Loucy (cell line): ENCODE data around the gene PPP1R16B.

Source experiments
- H2AFZ ChIP-seq: fragments of 200-600 bp; sonication (generic); 2 replicates; pipeline ENCODE4 v1.6.0; 2016; ENCODE audit warnings: antibody characterized with exemption, mild to moderate bottlenecking, low read length, moderate library complexity
- H3F3A ChIP-seq: fragments of 200-600 bp; 2 replicates; pipeline ENCODE4 v1.6.0; 2016; ENCODE audit warnings: antibody characterized with exemption, low read depth, mild to moderate bottlenecking
- H3K27me3 ChIP-seq: fragments of 200-600 bp; sonication (generic); 2 replicates; pipeline ENCODE4 v1.6.1; 2014; ENCODE audit warnings: low read length, mild to moderate bottlenecking; ENCODE audit not compliant: insufficient read depth, poor library complexity, severe bottlenecking
- H3K36me3 ChIP-seq: fragments of 200-600 bp; sonication (generic); 2 replicates; pipeline ENCODE4 v1.6.1; 2016; ENCODE audit warnings: low read length; ENCODE audit not compliant: insufficient read depth
- H3K4me1 ChIP-seq: fragments of 200-600 bp; sonication (generic); 2 replicates; pipeline ENCODE4 v1.5.1; 2014; ENCODE audit warnings: low read length, mild to moderate bottlenecking; ENCODE audit not compliant: insufficient read depth, poor library complexity, severe bottlenecking
- H3K4me2 ChIP-seq: fragments of 200-600 bp; sonication (generic); 2 replicates; pipeline ENCODE4 v1.6.0; 2014; ENCODE audit warnings: antibody characterized with exemption, low read length, low read depth, mild to moderate bottlenecking; ENCODE audit not compliant: poor library complexity, severe bottlenecking
- H3K4me3 ChIP-seq: fragments of 200-600 bp; sonication (generic); 2 replicates; pipeline ENCODE4 v1.5.1; 2014; ENCODE audit warnings: low read length, mild to moderate bottlenecking, mixed read lengths; ENCODE audit not compliant: poor library complexity, severe bottlenecking
- H3K79me2 ChIP-seq: fragments of 200-600 bp; sonication (generic); 2 replicates; pipeline ENCODE4 v1.6.1; 2014; ENCODE audit warnings: low read length; ENCODE audit not compliant: insufficient read depth
- H3K9ac ChIP-seq: fragments of 200-600 bp; sonication (generic); 2 replicates; pipeline ENCODE4 v1.6.0; 2014; ENCODE audit warnings: mild to moderate bottlenecking, low read depth, low read length, moderate library complexity; ENCODE audit not compliant: poor library complexity, severe bottlenecking
- H3K9me2 ChIP-seq: fragments of 200-600 bp; sonication (generic); replicated peaks from 2 replicates; pipeline ENCODE4 v1.6.1; 2016; ENCODE audit warnings: low read depth, low read length, mixed read lengths
- H3K9me3 ChIP-seq: fragments of 200-600 bp; sonication (generic); 2 replicates; pipeline ENCODE4 v1.6.1; 2014; ENCODE audit warnings: mild to moderate bottlenecking, antibody characterized with exemption, low read length, low read depth; ENCODE audit not compliant: insufficient read depth
- H4K20me1 ChIP-seq: fragments of 200-600 bp; sonication (generic); 2 replicates; pipeline ENCODE4 v1.6.0; 2014; ENCODE audit warnings: antibody characterized with exemption, low read length, mild to moderate bottlenecking; ENCODE audit not compliant: insufficient read depth, poor library complexity, severe bottlenecking
- EZH2phosphoT487 ChIP-seq: fragments of 200-600 bp; IDR thresholded peaks from 2 replicates; pipeline ENCODE4 v1.6.1; 2018; ENCODE audit warnings: antibody characterized with exemption, mild to moderate bottlenecking, moderate library complexity, borderline replicate concordance
- TF ChIP-seq, protein P1 (sequence below): fragments of 200-600 bp; sonication (generic); conservative IDR thresholded peaks from 2 replicates; pipeline ENCODE4 v1.5.1; 2014; ENCODE audit warnings: mild to moderate bottlenecking, antibody characterized with exemption, low read length

The PPP1R16B gene

GRCh38 chr20:38937000-38937399, 131.5 kb downstream of the PPP1R16B start:
- Histone ChIP-seq H3K4me3 (peak overlapping the region; percentile 7), H4K20me1 (peaks cover 66% of the 10 kb centered on the region), H3K27me3 (no peaks in the 10 kb centered on the region), H2AFZ (no peak overlapping the region), H3K9me2 (no peaks in the 10 kb centered on the region), H3K9ac (peak overlapping the region; percentile 2), H3F3A (no peaks in the 10 kb centered on the region), H3K4me2 (peak overlapping the region; percentile 96), H3K9me3 (no peaks in the 10 kb centered on the region), H3K36me3 (peaks cover 57% of the 10 kb centered on the region; the same call in 1 of the 2 replicates), H3K79me2 (peaks cover 100% of the 10 kb centered on the region), H3K4me1 (peaks cover 53% of the 10 kb centered on the region)
- TF ChIP-seq EZH2phosphoT487, result no peak
- TF ChIP-seq, protein P1, sequence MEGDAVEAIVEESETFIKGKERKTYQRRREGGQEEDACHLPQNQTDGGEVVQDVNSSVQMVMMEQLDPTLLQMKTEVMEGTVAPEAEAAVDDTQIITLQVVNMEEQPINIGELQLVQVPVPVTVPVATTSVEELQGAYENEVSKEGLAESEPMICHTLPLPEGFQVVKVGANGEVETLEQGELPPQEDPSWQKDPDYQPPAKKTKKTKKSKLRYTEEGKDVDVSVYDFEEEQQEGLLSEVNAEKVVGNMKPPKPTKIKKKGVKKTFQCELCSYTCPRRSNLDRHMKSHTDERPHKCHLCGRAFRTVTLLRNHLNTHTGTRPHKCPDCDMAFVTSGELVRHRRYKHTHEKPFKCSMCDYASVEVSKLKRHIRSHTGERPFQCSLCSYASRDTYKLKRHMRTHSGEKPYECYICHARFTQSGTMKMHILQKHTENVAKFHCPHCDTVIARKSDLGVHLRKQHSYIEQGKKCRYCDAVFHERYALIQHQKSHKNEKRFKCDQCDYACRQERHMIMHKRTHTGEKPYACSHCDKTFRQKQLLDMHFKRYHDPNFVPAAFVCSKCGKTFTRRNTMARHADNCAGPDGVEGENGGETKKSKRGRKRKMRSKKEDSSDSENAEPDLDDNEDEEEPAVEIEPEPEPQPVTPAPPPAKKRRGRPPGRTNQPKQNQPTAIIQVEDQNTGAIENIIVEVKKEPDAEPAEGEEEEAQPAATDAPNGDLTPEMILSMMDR, result no peak

DNA sequence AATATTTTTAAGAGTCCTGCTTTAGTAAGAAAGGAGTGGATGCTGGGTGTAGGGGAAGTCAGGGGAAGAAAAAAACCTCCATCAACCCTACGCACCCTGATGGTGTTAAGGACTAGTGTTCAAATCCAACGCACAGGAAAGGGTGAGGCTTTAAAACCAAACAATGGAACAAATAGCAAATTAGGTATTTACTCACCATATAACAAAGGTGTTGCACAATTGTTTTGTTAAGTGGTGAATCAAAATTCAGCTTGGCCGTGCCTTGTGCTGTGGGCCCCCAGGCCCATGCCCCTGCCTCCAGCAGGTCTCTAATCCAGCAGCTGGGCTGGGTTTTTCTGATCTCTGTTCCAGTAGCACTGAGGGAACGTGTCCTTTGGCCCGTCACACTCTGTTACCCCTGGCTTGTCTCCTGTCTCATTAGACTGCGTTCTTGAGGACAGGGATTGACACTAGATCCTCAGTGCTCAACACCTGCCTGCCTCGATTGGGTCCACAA, 132.5 kb downstream of the PPP1R16B start:
- H4K20me1 ChIP-seq, result peaks cover 56% of the 10 kb centered on the region
- H3K9me2 ChIP-seq, result no peaks in the 10 kb centered on the region
- TF ChIP-seq, protein P1, result no peak
- no peak for TF ChIP-seq EZH2phosphoT487
- H3K4me3 ChIP-seq, result no peak overlapping the region
- H3K27me3 ChIP-seq, result no peaks in the 10 kb centered on the region
- H3K4me1 ChIP-seq, result peaks cover 43% of the 10 kb centered on the region
- H3K9ac ChIP-seq, result peak overlapping the region; percentile 2
- no peaks in the 10 kb centered on the region for H3F3A ChIP-seq
- H3K79me2 ChIP-seq, result peaks cover 100% of the 10 kb centered on the region
- H3K36me3 ChIP-seq, result peaks cover 67% of the 10 kb centered on the region
- H3K4me2 ChIP-seq, result no peak overlapping the region
- no peak overlapping the region for H2AFZ ChIP-seq
- H3K9me3 ChIP-seq, result no peaks in the 10 kb centered on the region

- no peaks in the 10 kb centered on the region for H3K9me2 ChIP-seq
- peaks cover 95% of the 10 kb centered on the region for H3K79me2 ChIP-seq
- peaks cover 47% of the 10 kb centered on the region for H4K20me1 ChIP-seq
- no peaks in the 10 kb centered on the region for H3K9me3 ChIP-seq
- H3K4me2 ChIP-seq, result no peak overlapping the region
- no peak for TF ChIP-seq EZH2phosphoT487
- TF ChIP-seq, protein P1, result no peak
- H3K4me1 ChIP-seq, result peaks cover 39% of the 10 kb centered on the region
- H3K9ac ChIP-seq, result no peak overlapping the region
- peaks cover 81% of the 10 kb centered on the region for H3K36me3 ChIP-seq
- no peak overlapping the region for H2AFZ ChIP-seq
- no peak overlapping the region for H3K4me3 ChIP-seq
- no peaks in the 10 kb centered on the region for H3F3A ChIP-seq
- no peaks in the 10 kb centered on the region for H3K27me3 ChIP-seq
These were observed 134.2 kb downstream of the PPP1R16B start for GRCh38 chr20:38939686-38940085.
